Spinal cord (tissue), 10 donors: ENCODE measurements around the gene CDC7. TPM values are rescaled to one million over a fixed set of nuclear protein-coding genes. Genes with fewer than 3 reads are reported as not detected.
"Not testable (repeated sequence)": the region's sequence is repeated elsewhere in the genome, so short reads cannot be mapped to it uniquely, and the experiment has no call there.

Experiments
- DNase-seq, 6 donors: peaks; one replicate each; pipeline versions ENCODE4 v3.0.0 to v3.0.0-alpha.2; 2013 to 2015; ENCODE audit warnings: low spot score in 6 of 6, low read depth in 4 of 6
- H3K27ac ChIP-seq: one replicate; pipeline ENCODE4 v1.5.1; 2013; ENCODE audit warnings: low read depth, low read length, control low read depth
- H3K27me3 ChIP-seq: one replicate; pipeline ENCODE4 v1.6.1; 2013; ENCODE audit warnings: low read length; ENCODE audit not compliant: control insufficient read depth, insufficient read depth
- H3K36me3 ChIP-seq: one replicate; pipeline ENCODE4 v1.6.1; 2013; ENCODE audit warnings: low read length; ENCODE audit not compliant: control insufficient read depth, insufficient read depth
- H3K4me1 ChIP-seq: one replicate; pipeline ENCODE4 v1.6.1; 2013; ENCODE audit warnings: low read length; ENCODE audit not compliant: control insufficient read depth, insufficient read depth
- H3K4me3 ChIP-seq: one replicate; pipeline ENCODE4 v1.5.1; 2013; ENCODE audit warnings: low read depth, low read length, control low read depth
- H3K9me3 ChIP-seq: one replicate; pipeline ENCODE4 v1.6.1; 2013; ENCODE audit warnings: low read length; ENCODE audit not compliant: control insufficient read depth, insufficient read depth
- WGBS: methylation state at CpG from one replicate; pipeline ENCODE4 v1.1.5; 2013; ENCODE audit warnings: missing lambda C conversion rate; ENCODE audit not compliant: insufficient coverage; 5-methylcytosine and 5-hydroxymethylcytosine counted together
- polyA plus RNA-seq, 2 donors: library from polyadenylated mRNA; unstranded; fragments of 120-200 nt; gene quantifications; one replicate each; pipeline ENCODE4 v1.2.1, GENCODE V29; 2013; ENCODE audit not compliant: insufficient read length in 2 of 2
- total RNA-seq, 2 donors: library from RNA; depleted of rRNA in 1 of 2; stranded (reverse); fragments of 120-200 nt in 1 of 2; fragments of >200 nt in 1 of 2; gene quantifications; one replicate each; pipeline versions ENCODE4 v1.2.3 to v1.2.4, GENCODE V29; 2013 to 2014
- donor health status: healthy.

Gene CDC7
- total and polyA plus RNA-seq, 4 donors: 16.5 to 30.1 (median 23.0) TPM

GRCh38 chr1:91506071-91506470, 5.4 kb downstream of the CDC7 start:
- H3K4me3 ChIP-seq: no peak overlapping the region
- no peak overlapping the region for H3K27ac ChIP-seq
- H3K9me3 ChIP-seq: no peaks in the 10 kb centered on the region
- H3K4me1 ChIP-seq: no peaks in the 10 kb centered on the region
- no peaks in the 10 kb centered on the region for H3K27me3 ChIP-seq
- no peaks in the 10 kb centered on the region for H3K36me3 ChIP-seq
- WGBS: 63% methylated on average over 3 of the region's 4 CpGs
- DNase-seq: no peak

DNA sequence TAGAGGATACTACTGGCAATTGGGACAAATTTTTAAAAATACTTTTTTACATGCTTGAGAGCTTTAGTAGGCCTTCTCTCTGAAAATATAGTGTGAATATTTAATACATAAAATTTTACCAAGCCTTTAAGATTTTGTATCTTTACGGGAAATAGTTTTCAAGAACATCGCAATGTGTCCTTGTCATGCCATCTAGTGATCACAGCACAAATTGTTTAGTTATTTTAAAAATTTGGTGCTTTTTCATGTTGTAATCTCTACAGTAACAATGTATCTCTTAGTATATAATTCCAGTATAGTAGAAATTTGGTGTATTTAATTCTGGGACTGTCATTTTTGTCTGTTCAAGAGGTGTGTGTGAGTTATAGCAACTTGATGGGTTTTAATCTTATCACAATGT, 6.7 kb downstream of the CDC7 start:
- no peak overlapping the region for H3K27ac ChIP-seq
- H3K4me1 ChIP-seq: no peaks in the 10 kb centered on the region
- H3K27me3 ChIP-seq: no peaks in the 10 kb centered on the region
- no peak overlapping the region for H3K4me3 ChIP-seq
- peak in 1 of 6 donors; percentile 17 for DNase-seq
- no CpG with 5 or more reads among the region's 2 CpGs for WGBS
- H3K9me3 ChIP-seq: no peaks in the 10 kb centered on the region
- no peaks in the 10 kb centered on the region for H3K36me3 ChIP-seq

DNA sequence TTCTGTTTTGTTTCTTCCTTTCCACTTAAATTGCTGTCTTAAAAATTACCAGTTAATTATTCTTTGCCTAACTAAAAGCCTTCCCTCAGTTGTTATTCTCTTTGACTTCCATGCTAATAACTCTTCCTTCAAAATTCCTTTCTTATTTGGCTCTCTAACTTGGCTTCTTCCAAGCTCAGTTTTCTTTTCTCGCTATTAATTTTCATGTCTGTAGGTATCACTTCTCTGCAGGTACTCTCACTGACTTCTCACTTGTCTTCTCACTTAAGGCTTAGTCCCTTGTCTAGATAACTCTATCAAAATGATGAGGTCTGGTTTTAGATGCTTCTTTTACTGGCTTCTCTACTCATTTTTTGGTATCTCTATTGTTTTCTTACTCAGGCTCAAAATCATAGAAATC, 10.1 kb downstream of the CDC7 start:
- no peaks in the 10 kb centered on the region for H3K4me1 ChIP-seq
- H3K27ac ChIP-seq: no peak overlapping the region
- H3K27me3 ChIP-seq: no peaks in the 10 kb centered on the region
- no peaks in the 10 kb centered on the region for H3K36me3 ChIP-seq
- H3K4me3 ChIP-seq: no peak overlapping the region
- no CpG with 5 or more reads among the region's 1 CpG for WGBS
- no peaks in the 10 kb centered on the region for H3K9me3 ChIP-seq
- DNase-seq: no peak

DNA sequence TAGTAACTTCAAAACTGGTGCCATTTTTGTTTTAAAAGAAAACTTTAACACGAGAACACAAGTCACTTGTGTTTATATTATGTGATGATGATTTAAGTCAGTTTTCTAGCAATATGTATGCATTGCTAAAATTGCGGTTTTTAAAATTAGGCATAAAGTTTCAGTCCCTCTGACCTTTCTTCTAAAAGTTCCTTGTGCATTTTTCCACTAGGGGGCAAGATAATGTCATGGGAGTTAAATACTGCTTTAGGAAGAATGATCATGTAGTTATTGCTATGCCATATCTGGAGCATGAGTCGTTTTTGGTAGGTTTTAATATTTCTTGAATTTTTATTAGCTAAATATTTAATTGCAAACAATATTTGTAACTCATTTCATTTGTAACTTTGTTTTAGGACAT, 10.7 kb downstream of the CDC7 start:
- H3K9me3 ChIP-seq: no peaks in the 10 kb centered on the region
- no peak overlapping the region for H3K4me3 ChIP-seq
- peak in 2 of 6 donors; percentile 73 to 78 for DNase-seq
- no peaks in the 10 kb centered on the region for H3K4me1 ChIP-seq
- H3K36me3 ChIP-seq: no peaks in the 10 kb centered on the region
- no CpG with 5 or more reads among the region's 3 CpGs for WGBS
- no peaks in the 10 kb centered on the region for H3K27me3 ChIP-seq
- no peak overlapping the region for H3K27ac ChIP-seq

GRCh38 chr1:91513160-91513559, 12.5 kb downstream of the CDC7 start:
- no CpG with 5 or more reads among the region's 2 CpGs for WGBS
- no peaks in the 10 kb centered on the region for H3K4me1 ChIP-seq
- DNase-seq: peak in 1 of 6 donors; percentile 46

GRCh38 chr1:91513706-91514105, 13.1 kb downstream of the CDC7 start:
- no peak overlapping the region for H3K27ac ChIP-seq
- no peak overlapping the region for H3K4me3 ChIP-seq
- no peak for DNase-seq

More at GRCh38 chr1:91513160-91513559, 12.5 kb downstream of the CDC7 start:
- Histone ChIP-seq H3K27ac (no peak overlapping the region), H3K36me3 (peaks cover 2% of the 10 kb centered on the region), H3K27me3 (no peaks in the 10 kb centered on the region), H3K9me3 (no peaks in the 10 kb centered on the region), H3K4me3 (no peak overlapping the region)

GRCh38 chr1:91515994-91516393, 15.3 kb downstream of the CDC7 start:
- Histone ChIP-seq H3K9me3 (no peaks in the 10 kb centered on the region), H3K27ac (no peak overlapping the region)

More at GRCh38 chr1:91513706-91514105, 13.1 kb downstream of the CDC7 start:
- WGBS: no CpG with 5 or more reads among the region's 1 CpG
- H3K27me3 ChIP-seq: no peaks in the 10 kb centered on the region
- H3K36me3 ChIP-seq: peaks cover 2% of the 10 kb centered on the region
- H3K4me1 ChIP-seq: no peaks in the 10 kb centered on the region
- H3K9me3 ChIP-seq: no peaks in the 10 kb centered on the region

GRCh38 chr1:91516605-91517004, 16.0 kb downstream of the CDC7 start:
- not testable (repeated sequence) for H3K27ac ChIP-seq, H3K27me3 ChIP-seq, DNase-seq, H3K36me3 ChIP-seq, H3K9me3 ChIP-seq, H3K4me3 ChIP-seq, H3K4me1 ChIP-seq
- 88% methylated on average over 4 of the region's 7 CpGs for WGBS

More at GRCh38 chr1:91515994-91516393, 15.3 kb downstream of the CDC7 start:
- no peak for DNase-seq
- Histone ChIP-seq H3K36me3 (peaks cover 2% of the 10 kb centered on the region), H3K4me3 (no peak overlapping the region), H3K27me3 (no peaks in the 10 kb centered on the region), H3K4me1 (no peaks in the 10 kb centered on the region)
- no CpG with 5 or more reads among the region's 3 CpGs for WGBS

- H3K4me3 ChIP-seq, H3K36me3 ChIP-seq, H3K9me3 ChIP-seq, H3K4me1 ChIP-seq, H3K27me3 ChIP-seq, DNase-seq, H3K27ac ChIP-seq: not testable (repeated sequence)
- no CpG with 5 or more reads among the region's 2 CpGs for WGBS
Observed at GRCh38 chr1:91519167-91519566, 18.5 kb downstream of the CDC7 start.

DNA sequence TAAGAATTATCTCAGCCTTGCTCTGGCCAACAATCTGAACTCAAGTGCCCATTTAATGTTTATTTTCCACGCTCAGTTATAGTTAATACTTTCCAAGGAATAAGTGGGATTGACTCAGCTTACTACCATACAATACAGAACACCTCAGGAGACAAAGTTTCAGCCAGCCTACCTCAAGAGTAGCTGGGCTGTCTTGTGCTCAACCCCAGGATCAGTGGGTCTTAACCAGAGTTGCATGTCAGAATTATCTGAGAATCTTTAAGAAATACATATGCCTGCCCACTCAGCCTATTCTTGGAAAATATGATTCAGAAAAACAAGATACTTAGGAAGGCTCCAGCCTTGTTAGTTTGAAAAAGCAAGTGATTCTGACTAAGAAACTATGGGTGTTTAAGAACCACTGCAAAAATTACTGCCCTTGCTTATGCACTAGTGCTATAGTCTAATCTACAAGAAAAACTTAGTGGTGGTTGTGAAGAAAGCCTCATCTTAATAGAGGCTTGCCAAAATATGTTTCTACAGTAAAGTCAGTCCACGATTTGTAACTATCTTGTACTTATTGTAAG, 20.4 kb downstream of the CDC7 start:
- H3K4me3 ChIP-seq: no peak overlapping the region
- H3K36me3 ChIP-seq: peaks cover 2% of the 10 kb centered on the region
- no peak for DNase-seq
- no peaks in the 10 kb centered on the region for H3K9me3 ChIP-seq
- H3K27me3 ChIP-seq: no peaks in the 10 kb centered on the region
- H3K4me1 ChIP-seq: no peaks in the 10 kb centered on the region
- H3K27ac ChIP-seq: no peak overlapping the region
- no CpG with 5 or more reads among the region's 2 CpGs for WGBS
